PFSK-1 (cell line): ENCODE measurements around the gene FGF14.

ENCODE experiments used
- FOXP2 ChIP-seq: optimal IDR thresholded peaks from 2 replicates; pipeline ENCODE3; 2011; ENCODE audit warnings: borderline replicate concordance, control low read depth, inconsistent platforms; ENCODE audit not compliant: insufficient read depth; ENCODE audit errors: extremely low read length, extremely low read depth
- POLR2AphosphoS5 ChIP-seq: IDR thresholded peaks from 2 replicates; pipeline ENCODE4 v1.6.1; 2012; ENCODE audit warnings: low read depth, mild to moderate bottlenecking, control low read depth, low read length, moderate library complexity
- REST ChIP-seq, 2 experiments: IDR thresholded peaks; 2 replicates each; pipeline versions ENCODE4 v1.6.1 to v1.8.0; 2011 to 2012; ENCODE audit warnings: low read depth in 2 of 2, low read length in 2 of 2, control low read depth in 1 of 2, inconsistent platforms in 1 of 2, mild to moderate bottlenecking in 1 of 2, moderate library complexity in 1 of 2; ENCODE audit not compliant: insufficient read depth in 1 of 2
- SIN3A ChIP-seq: IDR thresholded peaks from 2 replicates; pipeline ENCODE4 v1.6.1; 2012; ENCODE audit warnings: mild to moderate bottlenecking, low read length, moderate library complexity, borderline replicate concordance; ENCODE audit not compliant: insufficient read depth
- TAF1 ChIP-seq: IDR thresholded peaks from 2 replicates; pipeline ENCODE4 v1.6.1; 2012; ENCODE audit warnings: low read length, control low read depth, borderline replicate concordance; ENCODE audit not compliant: insufficient read depth

Gene FGF14

GRCh38 chr13:101880581-101880980, 521.3 kb downstream of the FGF14 start:
- TF ChIP-seq FOXP2: no peak
- no peak for TF ChIP-seq SIN3A
- no peak for TF ChIP-seq TAF1
- no peak for TF ChIP-seq POLR2AphosphoS5
- TF ChIP-seq REST (IDR thresholded peaks at IDR 0.05; ENCODE audit: insufficient read depth in 1 of 2, low read depth in 2 of 2, low read length in 2 of 2): no peak

- no peak for TF ChIP-seq REST (IDR thresholded peaks at IDR 0.05; ENCODE audit: insufficient read depth in 1 of 2, low read depth in 2 of 2, low read length in 2 of 2)
- TF ChIP-seq SIN3A: no peak
- no peak for TF ChIP-seq TAF1
- TF ChIP-seq POLR2AphosphoS5: no peak
- TF ChIP-seq FOXP2: no peak
Observed at GRCh38 chr13:101876951-101877350, 524.9 kb downstream of the FGF14 start.

GRCh38 chr13:101875717-101876393, 526.0 kb downstream of the FGF14 start:
- no peak for TF ChIP-seq TAF1
- no peak for TF ChIP-seq FOXP2
- no peak for TF ChIP-seq SIN3A
- TF ChIP-seq POLR2AphosphoS5: no peak
- no peak for TF ChIP-seq REST (IDR thresholded peaks at IDR 0.05; ENCODE audit: insufficient read depth in 1 of 2, low read depth in 2 of 2, low read length in 2 of 2)

GRCh38 chr13:101875091-101875490, 526.8 kb downstream of the FGF14 start:
- TF ChIP-seq REST (IDR thresholded peaks at IDR 0.05; ENCODE audit: insufficient read depth in 1 of 2, low read depth in 2 of 2, low read length in 2 of 2): no peak
- TF ChIP-seq SIN3A: no peak
- TF ChIP-seq POLR2AphosphoS5: no peak
- no peak for TF ChIP-seq TAF1

- TF ChIP-seq REST (IDR thresholded peaks at IDR 0.05; ENCODE audit: insufficient read depth in 1 of 2, low read depth in 2 of 2, low read length in 2 of 2): no peak
Observed at GRCh38 chr13:101869553-101869952, 532.3 kb downstream of the FGF14 start.
